SJCRH30 (cell line): ENCODE measurements around the gene LGR5. TPM values are rescaled to one million over a fixed set of nuclear protein-coding genes. Genes with fewer than 3 reads are reported as not detected.

Source experiments
- DNase-seq, 2 experiments: peaks; one replicate each; pipeline ENCODE4 v3.0.0-alpha.2; 2015 to 2020
- H3K27ac ChIP-seq: fragments of 250-450 bp; sonication (Bioruptor Pico); 2 replicates; pipeline ENCODE4 v1.5.1; 2020; ENCODE audit warnings: mild to moderate bottlenecking, moderate library complexity
- H3K27me3 ChIP-seq: fragments of 250-450 bp; sonication (Bioruptor Pico); 2 replicates; pipeline ENCODE4 v1.5.1; 2020; ENCODE audit warnings: mild to moderate bottlenecking, moderate library complexity
- H3K36me3 ChIP-seq: fragments of 250-450 bp; sonication (Bioruptor Pico); 2 replicates; pipeline ENCODE4 v1.5.1; 2020; ENCODE audit warnings: mild to moderate bottlenecking, moderate library complexity
- H3K4me1 ChIP-seq: fragments of 250-450 bp; sonication (Bioruptor Pico); 2 replicates; pipeline ENCODE4 v1.5.1; 2020; ENCODE audit warnings: mild to moderate bottlenecking, moderate library complexity
- H3K4me3 ChIP-seq: fragments of 250-450 bp; sonication (Bioruptor Pico); 2 replicates; pipeline ENCODE4 v1.5.1; 2020; ENCODE audit warnings: mild to moderate bottlenecking, moderate library complexity
- H3K9me3 ChIP-seq: fragments of 250-450 bp; sonication (Bioruptor Pico); replicated peaks from 2 replicates; pipeline ENCODE4 v1.5.1; 2020; ENCODE audit warnings: mild to moderate bottlenecking, moderate library complexity
- total RNA-seq: library from RNA; depleted of rRNA; stranded (reverse); fragments of >200 nt; shearing (Covaris generic); gene quantifications from 2 replicates; pipeline ENCODE4 v1.2.3, GENCODE V29; 2014

Gene LGR5
- total RNA-seq, 1 experiment from 2014 or later: 6.4 TPM

DNA sequence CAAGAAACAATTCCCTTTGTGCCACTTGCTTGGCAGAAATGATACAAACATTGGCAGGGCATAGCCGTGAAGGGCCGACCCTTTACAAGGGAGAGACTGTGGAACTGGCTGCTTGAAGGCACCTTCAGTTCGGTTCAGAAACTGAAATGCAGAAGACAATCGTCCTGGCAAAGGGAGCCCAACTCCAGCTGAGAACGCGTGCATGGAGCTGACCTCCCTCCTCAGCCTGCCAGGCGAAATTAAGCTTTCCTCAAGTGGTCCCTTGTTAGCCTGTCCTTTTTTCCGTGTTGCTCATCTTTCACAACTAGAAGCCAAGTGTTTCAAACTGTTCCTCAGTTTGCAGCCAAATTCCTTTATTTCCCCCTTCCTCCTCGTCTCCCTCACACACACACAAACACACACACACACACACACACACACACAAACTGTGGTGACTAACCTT lies 8.1 kb downstream of the LGR5 start:
- no peaks in the 10 kb centered on the region for H3K36me3 ChIP-seq
- H3K27ac ChIP-seq: no peak overlapping the region
- H3K27me3 ChIP-seq: no peaks in the 10 kb centered on the region
- no peak overlapping the region for H3K4me3 ChIP-seq
- no peaks in the 10 kb centered on the region for H3K9me3 ChIP-seq
- no peak for DNase-seq
- no peaks in the 10 kb centered on the region for H3K4me1 ChIP-seq

DNA sequence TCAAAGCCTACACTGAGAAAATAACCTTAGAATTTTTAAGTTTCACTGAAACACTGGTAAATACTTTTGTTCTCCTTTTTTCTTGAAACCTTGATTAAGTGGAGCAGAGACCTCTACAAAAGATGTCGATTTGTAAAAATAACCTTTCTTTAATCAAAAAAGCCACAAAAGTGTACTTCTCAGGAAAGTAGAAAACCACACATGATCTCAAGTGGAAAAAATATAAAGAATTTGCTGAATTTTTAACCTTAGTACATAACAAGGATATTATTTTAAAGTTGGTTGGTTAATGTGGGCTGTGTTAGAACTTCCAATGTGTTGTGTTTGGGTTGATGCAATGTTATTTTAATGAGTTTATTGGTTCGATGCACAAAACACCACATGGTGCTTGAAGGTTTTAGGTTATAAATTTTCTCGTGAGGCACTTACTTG lies 8.6 kb downstream of the LGR5 start:
- H3K4me3 ChIP-seq: no peak overlapping the region
- H3K4me1 ChIP-seq: no peaks in the 10 kb centered on the region
- no peaks in the 10 kb centered on the region for H3K27me3 ChIP-seq
- H3K27ac ChIP-seq: no peak overlapping the region
- no peaks in the 10 kb centered on the region for H3K36me3 ChIP-seq
- no peaks in the 10 kb centered on the region for H3K9me3 ChIP-seq
- no peak for DNase-seq

DNA sequence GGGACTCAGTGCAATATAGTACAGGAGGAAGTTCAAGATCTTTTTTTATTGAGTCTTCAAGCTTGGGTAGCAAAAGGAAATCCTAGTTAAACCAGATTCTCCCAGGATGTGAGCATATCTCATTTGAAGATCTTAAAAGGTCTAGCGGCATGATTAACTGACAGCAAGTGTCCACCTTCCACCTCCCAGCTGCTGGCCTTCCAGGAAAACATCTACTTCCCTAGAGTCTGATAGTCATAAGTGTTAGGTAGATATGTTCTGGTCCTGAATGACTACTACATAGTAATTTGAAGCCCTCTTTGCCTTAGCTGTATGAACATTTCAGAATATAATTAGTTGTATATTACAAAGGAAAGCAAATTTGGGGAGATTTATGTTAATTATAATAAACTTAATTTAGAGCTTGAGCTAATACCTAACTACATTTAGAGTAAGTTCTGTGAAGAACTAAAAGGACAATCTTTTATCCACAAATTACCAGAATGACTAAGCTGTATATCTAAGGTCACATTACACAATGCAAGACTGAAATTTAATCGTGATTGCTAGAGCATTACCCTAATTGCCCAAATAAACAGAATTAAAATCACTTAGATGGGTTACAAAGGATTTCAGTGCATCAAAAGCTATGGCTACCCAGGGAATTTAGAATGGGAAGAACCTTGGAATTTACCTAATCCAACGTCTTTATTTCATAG lies 9.9 kb downstream of the LGR5 start:
- no peaks in the 10 kb centered on the region for H3K4me1 ChIP-seq
- H3K36me3 ChIP-seq: no peaks in the 10 kb centered on the region
- peak in 1 of 2 experiments; percentile 51 for DNase-seq
- H3K27ac ChIP-seq: no peak overlapping the region
- no peaks in the 10 kb centered on the region for H3K27me3 ChIP-seq
- no peak overlapping the region for H3K4me3 ChIP-seq
- no peaks in the 10 kb centered on the region for H3K9me3 ChIP-seq

DNA sequence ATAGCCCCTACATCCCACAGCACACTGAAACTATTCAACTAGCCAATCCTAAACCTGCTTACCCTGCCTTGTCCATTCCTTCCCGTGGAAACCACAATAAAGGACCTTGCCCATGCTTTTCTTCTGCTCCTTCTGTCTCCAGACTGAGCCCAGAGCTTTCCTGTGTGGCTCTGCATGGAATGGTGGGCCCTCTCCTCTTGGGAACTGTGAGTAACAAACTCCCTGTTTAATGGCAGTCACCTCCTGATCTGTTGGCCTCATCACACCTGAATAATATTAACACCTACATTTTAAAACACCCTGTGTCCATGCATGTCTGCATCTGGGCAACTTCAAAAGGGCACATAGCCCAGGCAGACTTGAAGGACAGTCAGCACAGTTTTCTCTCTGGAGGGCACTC lies 12.4 kb downstream of the LGR5 start:
- no peaks in the 10 kb centered on the region for H3K27me3 ChIP-seq
- H3K27ac ChIP-seq: no peak overlapping the region
- no peak overlapping the region for H3K4me3 ChIP-seq
- H3K4me1 ChIP-seq: no peaks in the 10 kb centered on the region
- no peaks in the 10 kb centered on the region for H3K9me3 ChIP-seq
- H3K36me3 ChIP-seq: no peaks in the 10 kb centered on the region
- no peak for DNase-seq

DNA sequence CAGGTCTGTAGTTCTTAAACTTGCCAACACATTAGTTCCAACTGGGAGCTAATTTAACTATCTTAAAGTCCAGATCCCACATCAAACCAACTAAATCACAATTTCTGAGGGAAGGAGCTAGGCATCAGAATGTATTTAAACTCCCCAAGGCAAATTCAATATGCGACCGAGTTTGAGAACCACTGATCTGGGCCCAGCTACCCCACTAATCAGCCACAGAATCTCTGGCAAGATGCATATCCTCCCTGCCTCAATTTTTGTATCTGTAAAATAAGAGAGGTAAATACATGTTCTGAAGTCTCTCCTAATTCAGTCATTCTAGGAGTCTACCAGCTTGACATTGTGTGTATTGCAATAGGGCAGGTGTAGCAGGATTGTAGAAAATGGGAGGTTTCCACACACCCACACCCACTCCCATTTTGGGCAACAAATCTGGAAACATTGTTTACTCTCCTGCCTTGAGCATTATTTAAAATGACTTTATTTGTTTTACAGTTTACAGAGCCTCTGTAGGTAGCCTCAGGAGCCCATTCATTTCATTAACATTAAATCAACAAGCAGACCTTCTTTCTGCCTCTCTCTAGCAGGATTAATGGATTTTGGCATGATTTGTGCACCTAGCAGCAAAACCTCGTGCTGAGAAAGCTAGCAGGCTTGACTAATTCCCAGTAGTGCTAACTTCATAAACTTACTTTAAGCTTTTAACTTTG lies 15.6 kb downstream of the LGR5 start:
- no peak for DNase-seq
- Histone ChIP-seq H3K4me3 (no peak overlapping the region), H3K27me3 (no peaks in the 10 kb centered on the region), H3K9me3 (no peaks in the 10 kb centered on the region), H3K36me3 (no peaks in the 10 kb centered on the region), H3K27ac (no peak overlapping the region), H3K4me1 (no peaks in the 10 kb centered on the region)

DNA sequence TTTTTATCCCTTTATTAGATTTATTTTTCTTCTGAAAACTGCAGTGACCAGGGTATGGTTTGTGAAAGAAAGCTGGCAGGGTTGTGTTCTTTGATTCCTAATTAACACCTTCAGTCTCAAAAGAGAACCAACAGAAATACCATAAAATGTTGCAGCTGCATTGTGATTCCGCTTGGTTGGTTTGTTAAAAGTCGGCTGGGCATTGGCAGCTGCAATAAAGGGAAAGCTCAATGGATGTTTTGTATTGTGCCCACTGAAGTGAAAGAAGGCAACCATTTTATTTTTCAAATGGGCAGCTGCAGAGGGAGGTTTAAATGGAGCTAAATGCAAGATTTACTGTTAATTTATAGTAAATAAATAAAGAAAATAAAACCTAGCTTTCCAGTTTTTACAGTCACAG lies 16.7 kb downstream of the LGR5 start:
- H3K27ac ChIP-seq: no peak overlapping the region
- no peak overlapping the region for H3K4me3 ChIP-seq
- H3K4me1 ChIP-seq: no peaks in the 10 kb centered on the region
- no peaks in the 10 kb centered on the region for H3K27me3 ChIP-seq
- H3K36me3 ChIP-seq: no peaks in the 10 kb centered on the region
- peak in 1 of 2 experiments; percentile 32 for DNase-seq
- no peaks in the 10 kb centered on the region for H3K9me3 ChIP-seq

DNA sequence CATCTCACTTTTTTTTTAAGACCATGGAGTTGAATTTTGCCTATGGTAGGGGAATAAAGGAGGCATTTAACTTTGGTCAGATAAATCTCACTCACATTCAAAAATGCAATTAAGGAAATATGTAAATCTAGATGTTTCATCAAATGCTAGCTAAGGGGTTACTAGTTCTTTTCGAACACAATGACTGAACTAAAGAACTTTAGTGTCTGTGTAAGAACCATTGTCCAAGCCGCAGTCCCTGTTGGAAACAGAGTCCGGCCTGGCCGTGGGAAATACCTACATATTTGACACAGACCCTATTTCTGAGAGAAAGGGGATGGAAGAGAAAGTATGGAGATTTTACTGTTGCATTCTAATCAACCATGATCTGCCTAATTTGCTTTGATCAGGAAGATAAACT lies 17.4 kb downstream of the LGR5 start:
- DNase-seq: no peak

DNA sequence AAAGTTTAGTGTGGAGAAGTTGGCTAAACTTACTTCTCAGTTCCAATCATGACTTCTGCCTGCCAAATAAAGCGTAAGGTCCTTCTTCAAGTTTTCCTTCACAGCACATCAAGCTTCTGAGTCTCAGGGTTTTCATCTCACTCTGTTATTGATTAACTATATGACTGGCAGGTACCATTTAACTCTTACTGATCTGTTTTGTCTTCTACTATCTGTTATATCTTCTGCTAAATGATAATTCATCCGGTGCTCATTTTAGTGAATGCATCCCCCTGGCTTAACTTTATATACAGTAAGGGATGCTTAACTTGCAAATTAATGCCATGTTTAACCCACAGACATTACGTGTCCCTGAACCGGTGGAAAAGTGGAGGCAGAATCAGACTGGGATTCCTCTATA lies 20.7 kb downstream of the LGR5 start:
- Histone ChIP-seq H3K4me3 (no peak overlapping the region), H3K4me1 (no peaks in the 10 kb centered on the region), H3K9me3 (no peaks in the 10 kb centered on the region), H3K36me3 (no peaks in the 10 kb centered on the region), H3K27me3 (no peaks in the 10 kb centered on the region), H3K27ac (no peak overlapping the region)
- no peak for DNase-seq

More for the DNA sequence above, 17.4 kb downstream of the LGR5 start:
- Histone ChIP-seq H3K9me3 (no peaks in the 10 kb centered on the region), H3K27me3 (no peaks in the 10 kb centered on the region), H3K36me3 (no peaks in the 10 kb centered on the region), H3K4me1 (no peaks in the 10 kb centered on the region), H3K4me3 (no peak overlapping the region), H3K27ac (no peak overlapping the region)

DNA sequence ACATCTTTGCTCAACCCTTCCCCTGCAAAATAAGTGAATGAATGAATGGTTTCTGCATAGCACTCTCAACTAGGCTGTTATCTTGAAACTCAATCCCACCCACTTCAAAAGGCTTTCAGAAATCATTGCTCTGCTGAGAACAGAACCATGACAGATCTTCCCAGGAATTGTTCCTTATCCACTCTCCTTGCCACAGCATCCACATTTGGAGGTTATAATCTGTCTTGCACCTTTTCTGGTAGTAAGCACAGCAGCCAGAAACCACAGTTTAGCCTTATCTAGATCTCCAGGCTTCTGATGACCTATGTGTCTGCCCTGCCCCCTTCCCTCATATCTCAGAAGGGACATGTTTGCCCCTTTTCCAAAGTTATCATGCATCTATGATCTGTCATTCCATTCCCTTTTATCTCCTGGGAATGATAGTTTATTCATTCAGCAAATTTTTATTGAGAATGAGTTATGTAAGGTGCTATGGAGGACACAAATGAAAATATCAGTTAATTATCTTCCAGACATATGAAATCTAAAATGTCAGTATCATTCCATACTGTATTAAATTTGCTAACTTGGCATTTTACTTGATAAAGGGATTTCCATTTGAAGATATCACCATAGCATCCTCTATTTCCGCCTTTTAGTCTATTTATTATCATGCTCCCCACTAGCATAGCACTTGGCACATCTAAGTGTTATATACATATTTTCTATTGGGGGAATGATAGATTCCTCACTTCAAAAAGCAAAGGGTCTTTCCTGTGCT lies 21.4 kb downstream of the LGR5 start:
- Histone ChIP-seq H3K27me3 (no peaks in the 10 kb centered on the region), H3K27ac (no peak overlapping the region), H3K9me3 (no peaks in the 10 kb centered on the region), H3K4me1 (no peaks in the 10 kb centered on the region), H3K4me3 (no peak overlapping the region), H3K36me3 (no peaks in the 10 kb centered on the region)
- DNase-seq: no peak

DNA sequence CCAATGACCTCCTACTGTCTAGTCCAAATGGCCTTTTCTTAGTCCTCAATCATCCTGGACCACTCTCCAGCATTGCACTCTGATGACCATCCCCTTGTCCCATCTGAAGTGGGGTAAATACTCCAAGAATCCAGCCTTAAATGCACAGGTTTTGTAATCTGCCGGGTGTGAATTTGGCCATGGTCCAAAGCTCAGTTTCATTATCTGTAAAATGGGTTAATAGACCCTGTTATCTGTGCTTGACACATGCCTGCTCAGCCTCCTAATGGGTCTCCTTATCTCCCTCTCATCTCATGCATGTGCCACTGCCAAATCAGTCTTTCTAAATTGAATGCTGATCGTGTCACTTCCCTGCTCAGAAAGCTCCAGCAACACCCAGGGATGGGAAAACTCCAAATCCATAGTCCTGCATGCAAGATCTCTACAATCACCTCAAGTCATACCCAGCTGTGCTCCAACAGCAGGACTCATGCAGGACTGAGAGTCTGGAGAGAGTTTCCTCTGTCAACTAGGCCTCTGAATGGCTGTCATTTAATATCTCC lies 22.3 kb downstream of the LGR5 start:
- Histone ChIP-seq H3K4me3 (no peak overlapping the region), H3K4me1 (no peaks in the 10 kb centered on the region), H3K27ac (no peak overlapping the region), H3K36me3 (no peaks in the 10 kb centered on the region), H3K9me3 (no peaks in the 10 kb centered on the region), H3K27me3 (no peaks in the 10 kb centered on the region)
- DNase-seq: no peak

DNA sequence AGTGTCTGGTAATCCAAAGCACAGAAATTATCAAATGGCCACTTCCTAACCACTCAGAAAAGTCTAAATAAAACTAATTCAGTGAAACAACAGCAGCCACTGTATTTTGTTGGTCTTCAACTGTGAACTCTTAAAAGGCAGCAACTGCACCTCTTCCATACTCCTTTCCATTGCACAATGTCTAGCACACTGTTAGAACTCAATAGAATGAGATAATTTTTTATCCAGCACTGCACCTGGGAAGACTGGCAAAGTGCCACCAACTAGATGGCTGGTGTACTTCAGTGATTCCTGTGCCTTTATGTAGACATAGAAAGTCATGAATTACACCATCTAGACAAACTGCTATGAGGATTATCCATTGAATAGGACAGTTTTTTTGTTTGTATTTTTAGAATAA lies 26.2 kb downstream of the LGR5 start:
- Histone ChIP-seq H3K9me3 (no peaks in the 10 kb centered on the region), H3K4me1 (no peaks in the 10 kb centered on the region), H3K27ac (no peak overlapping the region), H3K4me3 (no peak overlapping the region), H3K27me3 (no peaks in the 10 kb centered on the region), H3K36me3 (no peaks in the 10 kb centered on the region)
- no peak for DNase-seq

DNA sequence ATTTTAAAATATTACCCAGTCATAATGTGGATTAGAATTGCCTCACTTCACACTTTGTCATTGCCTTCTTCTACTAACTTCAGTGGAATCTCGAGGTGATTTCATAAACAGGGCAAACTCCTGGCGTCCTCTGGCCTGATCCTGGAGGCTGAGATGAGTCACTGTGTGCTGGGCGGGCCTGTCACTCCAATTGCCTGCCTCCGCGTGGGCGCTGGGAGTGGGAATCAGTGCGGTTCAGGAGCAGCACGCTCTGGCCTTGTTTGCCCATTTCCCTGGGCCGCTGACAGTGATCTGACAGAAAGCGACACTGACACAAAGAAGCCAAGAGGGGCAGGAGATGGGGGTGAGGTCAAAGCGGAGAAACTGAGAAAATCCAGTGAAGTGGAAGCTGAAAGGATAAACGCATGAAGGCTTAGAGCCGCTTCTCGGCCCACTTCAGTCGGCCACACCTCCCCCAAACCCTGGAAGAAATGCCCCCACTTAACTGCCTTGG lies 29.7 kb downstream of the LGR5 start:
- H3K4me1 ChIP-seq: peaks cover 20% of the 10 kb centered on the region
- H3K4me3 ChIP-seq: no peak overlapping the region
- DNase-seq: no peak
- no peaks in the 10 kb centered on the region for H3K27me3 ChIP-seq
- no peaks in the 10 kb centered on the region for H3K9me3 ChIP-seq
- H3K27ac ChIP-seq: no peak overlapping the region
- no peaks in the 10 kb centered on the region for H3K36me3 ChIP-seq

DNA sequence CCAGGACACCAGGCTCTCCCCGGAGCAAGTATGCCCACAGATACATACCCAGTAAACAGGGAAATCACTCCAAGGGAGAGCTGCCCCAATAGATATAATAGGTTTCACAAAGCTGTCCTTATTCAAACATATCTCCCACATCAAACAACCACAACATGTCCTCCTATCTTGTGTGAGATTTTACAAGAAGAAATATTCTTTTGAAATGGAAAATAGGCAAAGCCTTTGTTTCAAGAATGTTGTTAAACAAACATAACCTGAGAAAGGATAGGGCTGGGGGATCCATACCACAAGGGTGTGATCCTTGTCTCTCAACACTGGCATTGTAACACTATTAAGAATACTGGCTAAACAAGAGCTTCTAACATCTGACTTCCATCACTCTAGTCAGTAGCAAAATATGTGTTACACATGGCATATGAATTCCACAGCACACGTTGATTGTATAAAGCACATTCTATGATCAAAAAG lies 32.9 kb downstream of the LGR5 start:
- H3K4me1 ChIP-seq: peaks cover 43% of the 10 kb centered on the region
- no peaks in the 10 kb centered on the region for H3K36me3 ChIP-seq
- H3K27ac ChIP-seq: peak overlapping the region; percentile 41
- H3K4me3 ChIP-seq: no peak overlapping the region
- no peaks in the 10 kb centered on the region for H3K9me3 ChIP-seq
- H3K27me3 ChIP-seq: no peaks in the 10 kb centered on the region
- DNase-seq: peak in 1 of 2 experiments; percentile 19

DNA sequence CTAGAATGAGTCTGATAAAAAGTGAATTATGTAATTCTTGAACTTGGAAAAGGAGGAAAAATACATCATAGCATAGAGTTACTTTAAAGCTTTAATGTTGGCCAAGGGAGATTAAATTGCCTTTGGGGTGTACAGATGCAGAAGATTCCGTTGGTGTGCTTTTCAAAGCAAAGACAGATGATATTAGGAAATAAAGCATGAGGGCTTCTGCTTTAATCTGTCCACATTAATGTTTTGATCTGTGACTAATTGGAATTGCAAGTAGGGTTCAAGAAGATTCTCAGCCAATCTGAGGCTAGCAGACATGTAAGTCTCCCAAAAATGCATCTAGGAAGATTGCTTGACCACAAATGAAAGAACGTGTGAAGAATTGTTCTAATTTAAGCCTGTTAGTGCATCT lies 35.2 kb downstream of the LGR5 start:
- DNase-seq: peak; percentile 13 to 78

DNA sequence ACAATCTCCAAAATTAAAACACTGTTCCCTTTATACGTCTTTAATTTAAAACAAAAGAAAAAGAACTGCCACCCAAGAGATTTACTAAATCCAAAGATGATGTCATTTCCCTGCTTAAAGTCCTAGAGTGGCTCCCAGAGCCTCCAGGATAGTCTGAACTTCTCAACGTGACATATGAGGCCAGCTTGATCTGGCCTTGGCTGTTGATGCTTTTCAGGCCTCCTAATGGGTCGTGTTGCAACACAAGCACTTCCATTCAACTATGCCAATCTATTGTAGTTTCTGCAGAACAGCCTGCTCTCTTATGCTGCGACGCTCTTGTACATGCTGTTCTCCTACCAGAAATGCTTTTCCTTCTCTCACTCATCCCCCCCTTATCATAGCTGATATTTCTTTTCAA lies 35.7 kb downstream of the LGR5 start:
- H3K27ac ChIP-seq: peak overlapping the region; percentile 95
- H3K27me3 ChIP-seq: no peaks in the 10 kb centered on the region
- H3K9me3 ChIP-seq: no peaks in the 10 kb centered on the region
- no peaks in the 10 kb centered on the region for H3K36me3 ChIP-seq
- peak overlapping the region; percentile 28 for H3K4me3 ChIP-seq
- H3K4me1 ChIP-seq: peaks cover 53% of the 10 kb centered on the region
- DNase-seq: peak; percentile 72 to 89

More for the DNA sequence above, 35.2 kb downstream of the LGR5 start:
- H3K27me3 ChIP-seq: no peaks in the 10 kb centered on the region
- peak overlapping the region; percentile 28 for H3K4me3 ChIP-seq
- H3K9me3 ChIP-seq: no peaks in the 10 kb centered on the region
- peaks cover 53% of the 10 kb centered on the region for H3K4me1 ChIP-seq
- H3K27ac ChIP-seq: peak overlapping the region; percentile 95
- no peaks in the 10 kb centered on the region for H3K36me3 ChIP-seq
